CD4-positive, alpha-beta T cell treated with Interleukin-6 for 4 hours (primary cell): ENCODE data around the gene CMTM1.

Experiments used
- DNase-seq: peaks from one replicate; pipeline ENCODE4 v3.0.0-alpha.2; 2020; ENCODE audit warnings: mixed read lengths

The CMTM1 gene

GRCh38 chr16:66566051-66566901, at the start of gene CMTM1:
CMTM1 (plus strand) TSS chr16:66566439; CDS start chr16:66566514, 75 bp downstream.
- DNase-seq = no peak

GRCh38 chr16:66516509-66516807, 49.8 kb upstream of the CMTM1 start:
- no peak for DNase-seq

GRCh38 chr16:66516808-66517585, 49.2 kb upstream of the CMTM1 start:
- peak; percentile 93 for DNase-seq

GRCh38 chr16:66517586-66518263, 48.5 kb upstream of the CMTM1 start:
- DNase-seq = no peak

GRCh38 chr16:66519482-66520373, 46.5 kb upstream of the CMTM1 start:
- no peak for DNase-seq

- peak; percentile 30 for DNase-seq
Observed at GRCh38 chr16:66520406-66521170, 45.7 kb upstream of the CMTM1 start.

- no peak for DNase-seq
Observed at GRCh38 chr16:66521252-66521713, 45.0 kb upstream of the CMTM1 start.

GRCh38 chr16:66521951-66522771, 44.1 kb upstream of the CMTM1 start:
- peak; percentile 92 for DNase-seq

GRCh38 chr16:66522816-66523590, 43.2 kb upstream of the CMTM1 start:
- no peak for DNase-seq

- peak; percentile 65 for DNase-seq
Observed at GRCh38 chr16:66523861-66524354, 42.3 kb upstream of the CMTM1 start.

GRCh38 chr16:66524601-66525164, 41.6 kb upstream of the CMTM1 start:
- DNase-seq = peak; percentile 47

GRCh38 chr16:66525396-66526180, 40.7 kb upstream of the CMTM1 start:
- DNase-seq = no peak

- DNase-seq = no peak
Observed at GRCh38 chr16:66528294-66528693, 37.9 kb upstream of the CMTM1 start.

- no peak for DNase-seq
Observed at GRCh38 chr16:66529475-66529874, 36.8 kb upstream of the CMTM1 start.

- no peak for DNase-seq
Observed at GRCh38 chr16:66534376-66534799, 31.9 kb upstream of the CMTM1 start.

- no peak for DNase-seq
Observed at GRCh38 chr16:66536525-66536924, 29.7 kb upstream of the CMTM1 start.

- DNase-seq = no peak
Observed at GRCh38 chr16:66537236-66537635, 29.0 kb upstream of the CMTM1 start.

- no peak for DNase-seq
Observed at GRCh38 chr16:66538910-66539309, 27.3 kb upstream of the CMTM1 start.
